ENCODE measurements around the gene PINK1.

Gene PINK1

DNA sequence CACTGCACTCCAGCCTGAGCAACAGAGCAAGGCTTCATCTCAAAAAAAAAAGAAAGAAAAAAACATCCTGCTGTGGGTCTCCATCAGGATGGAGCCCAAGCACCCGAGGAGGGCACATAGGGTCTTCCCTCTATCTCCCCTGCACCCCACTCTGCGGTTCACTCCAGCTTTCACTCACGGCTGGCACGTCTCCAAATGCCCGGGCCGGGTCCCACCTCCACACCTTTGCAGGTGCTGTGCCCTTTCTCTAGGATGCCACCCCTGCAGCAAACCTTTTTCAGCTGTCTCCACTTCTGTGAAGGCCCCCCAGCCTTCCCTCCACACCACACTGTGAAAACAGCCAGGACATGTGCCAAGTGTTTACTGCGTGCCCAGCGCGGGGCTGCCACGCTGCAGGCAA lies 50.4 kb downstream of the PINK1 start:
- TF ChIP-seq FOXP2 (optimal IDR thresholded peaks at IDR 0.05; ENCODE audit: control extremely low read depth, extremely low read length, insufficient read depth) (no peak), EZH2 (IDR thresholded peaks at IDR 0.05) (no peak), POLR2AphosphoS5 (IDR thresholded peaks at IDR 0.05; ENCODE audit: borderline replicate concordance, low read depth, low read length) (no peak)
- Histone ChIP-seq H3K4me3 (no peak overlapping the region), H3K36me3 (ENCODE audit: insufficient read depth, low read length) (no peaks in the 10 kb centered on the region), H3K9me3 (ENCODE audit: low read depth, low read length) (no peaks in the 10 kb centered on the region), H3K27ac (no peak overlapping the region), H3K9ac (ENCODE audit: insufficient read length) (no peak overlapping the region)
- DNase-seq (ENCODE audit: low read depth, low spot score) = no peak

DNA sequence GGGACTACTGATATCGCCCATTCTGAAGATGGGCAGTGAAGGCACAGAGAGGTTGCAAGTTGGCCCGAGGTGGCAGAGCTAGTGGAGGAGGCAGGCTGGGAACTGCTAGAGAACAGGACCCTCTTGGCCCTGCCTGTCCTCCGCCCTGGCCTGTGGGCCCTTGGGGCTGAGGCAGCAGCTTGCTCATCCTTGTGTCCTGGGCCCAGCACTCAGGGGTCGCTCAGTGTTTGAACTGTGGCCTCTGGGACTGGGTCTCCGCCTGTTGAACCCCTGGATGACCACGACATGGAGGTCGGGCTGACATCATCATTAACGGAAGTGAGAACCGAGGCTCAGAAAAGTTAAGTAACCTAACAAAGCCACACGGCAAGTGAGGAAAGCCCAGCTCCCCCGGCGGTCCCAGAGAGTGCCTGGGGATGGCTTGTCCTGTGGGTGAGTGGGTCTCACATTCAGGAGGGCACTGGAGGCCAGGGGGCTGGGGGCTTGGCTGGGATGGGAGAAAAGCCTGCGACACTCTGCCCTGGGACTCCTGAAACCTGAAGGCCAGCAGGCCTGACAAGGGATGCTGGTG lies 50.9 kb downstream of the PINK1 start:
- no peak overlapping the region for H3K27ac ChIP-seq
- no peak overlapping the region for H3K9ac ChIP-seq (ENCODE audit: insufficient read length)
- TF ChIP-seq FOXP2 (optimal IDR thresholded peaks at IDR 0.05; ENCODE audit: control extremely low read depth, extremely low read length, insufficient read depth) = no peak
- no peak for TF ChIP-seq EZH2 (IDR thresholded peaks at IDR 0.05)
- no peak for TF ChIP-seq POLR2AphosphoS5 (IDR thresholded peaks at IDR 0.05; ENCODE audit: borderline replicate concordance, low read depth, low read length)
- no peaks in the 10 kb centered on the region for H3K9me3 ChIP-seq (ENCODE audit: low read depth, low read length)
- no peaks in the 10 kb centered on the region for H3K36me3 ChIP-seq (ENCODE audit: insufficient read depth, low read length)
- no peak overlapping the region for H3K4me3 ChIP-seq
- DNase-seq (ENCODE audit: low read depth, low spot score) = no peak

DNA sequence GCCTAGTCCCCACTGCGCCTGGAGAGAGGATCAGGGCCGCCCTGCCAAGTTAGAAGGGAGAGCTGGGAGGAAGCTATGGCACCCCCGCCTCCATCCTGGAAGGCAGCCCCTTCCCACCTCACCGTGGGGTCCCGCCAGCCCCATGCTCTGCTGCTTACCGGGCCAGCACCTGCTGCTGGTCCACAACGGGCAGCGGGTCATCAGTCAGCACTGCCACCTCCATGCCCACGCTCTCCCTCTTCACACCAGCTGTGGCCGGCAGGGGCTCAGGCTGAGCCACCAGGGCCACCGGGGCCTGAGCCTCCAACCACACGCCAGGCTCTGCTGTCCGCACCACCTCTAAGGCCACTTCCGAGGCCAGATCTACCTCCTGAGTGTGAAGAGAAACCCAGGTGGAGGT lies 51.4 kb downstream of the PINK1 start:
- Histone ChIP-seq H3K9me3 (ENCODE audit: low read depth, low read length) (no peaks in the 10 kb centered on the region), H3K9ac (ENCODE audit: insufficient read length) (no peak overlapping the region), H3K36me3 (ENCODE audit: insufficient read depth, low read length) (no peaks in the 10 kb centered on the region), H3K27ac (no peak overlapping the region), H3K4me3 (no peak overlapping the region)
- no peak for TF ChIP-seq POLR2AphosphoS5 (IDR thresholded peaks at IDR 0.05; ENCODE audit: borderline replicate concordance, low read depth, low read length)
- TF ChIP-seq EZH2 (IDR thresholded peaks at IDR 0.05) = no peak
- no peak for TF ChIP-seq FOXP2 (optimal IDR thresholded peaks at IDR 0.05; ENCODE audit: control extremely low read depth, extremely low read length, insufficient read depth)
- DNase-seq (ENCODE audit: low read depth, low spot score) = no peak

DNA sequence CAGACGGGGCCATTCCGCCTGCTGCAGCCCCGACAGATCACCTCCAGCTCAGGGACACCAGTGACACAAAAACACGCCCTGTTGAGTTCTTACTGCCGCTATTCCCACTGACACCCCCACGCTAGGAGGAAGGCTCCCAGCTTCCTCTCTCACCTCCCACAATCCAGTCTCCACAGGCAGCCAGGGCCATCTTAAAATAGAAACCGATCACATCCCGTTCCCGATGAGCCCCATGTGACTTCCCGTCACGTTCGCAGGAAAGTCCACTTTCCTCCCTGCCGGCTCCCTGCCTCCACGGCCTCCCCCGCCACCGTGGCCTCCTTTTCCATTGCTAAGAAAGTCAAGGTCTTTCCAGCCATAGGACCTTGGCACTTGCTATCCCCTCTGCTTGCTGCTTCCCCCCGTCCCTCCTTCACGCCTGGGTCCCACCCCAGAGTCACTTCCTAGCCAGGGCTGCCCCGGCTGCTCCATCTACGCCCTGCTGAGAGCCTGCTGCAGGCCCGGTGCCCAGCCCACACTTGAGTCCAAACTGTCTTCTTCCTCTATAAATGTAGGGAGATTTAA lies 51.9 kb downstream of the PINK1 start:
- no peak for DNase-seq (ENCODE audit: low read depth, low spot score)
- no peaks in the 10 kb centered on the region for H3K9me3 ChIP-seq (ENCODE audit: low read depth, low read length)
- no peak overlapping the region for H3K9ac ChIP-seq (ENCODE audit: insufficient read length)
- no peak for TF ChIP-seq POLR2AphosphoS5 (IDR thresholded peaks at IDR 0.05; ENCODE audit: borderline replicate concordance, low read depth, low read length)
- no peak for TF ChIP-seq FOXP2 (optimal IDR thresholded peaks at IDR 0.05; ENCODE audit: control extremely low read depth, extremely low read length, insufficient read depth)
- no peak for TF ChIP-seq EZH2 (IDR thresholded peaks at IDR 0.05)
- H3K27ac ChIP-seq = no peak overlapping the region
- H3K36me3 ChIP-seq (ENCODE audit: insufficient read depth, low read length) = no peaks in the 10 kb centered on the region
- no peak overlapping the region for H3K4me3 ChIP-seq

DNA sequence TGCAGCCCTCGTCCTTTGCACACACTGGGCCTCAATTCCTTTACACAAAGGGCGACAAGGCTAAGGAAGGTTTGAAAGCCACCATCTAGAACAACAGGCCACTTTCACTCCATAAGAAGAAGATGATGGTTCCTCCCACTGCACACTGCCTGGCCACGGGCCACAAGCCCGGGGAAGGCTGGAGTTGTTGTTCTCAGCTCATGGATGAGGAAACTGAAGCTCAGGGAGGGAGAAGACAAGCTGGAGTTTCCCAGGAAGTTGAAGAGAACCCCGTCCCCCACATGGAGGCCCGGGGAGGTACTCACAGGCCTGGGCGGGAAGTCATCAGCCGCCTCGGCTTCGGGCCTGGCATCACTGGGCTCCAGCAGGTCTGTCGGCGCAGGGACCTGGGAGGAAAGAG lies 52.5 kb downstream of the PINK1 start:
- no peaks in the 10 kb centered on the region for H3K36me3 ChIP-seq (ENCODE audit: insufficient read depth, low read length)
- H3K9me3 ChIP-seq (ENCODE audit: low read depth, low read length) = no peaks in the 10 kb centered on the region
- no peak overlapping the region for H3K9ac ChIP-seq (ENCODE audit: insufficient read length)
- H3K4me3 ChIP-seq = no peak overlapping the region
- no peak for DNase-seq (ENCODE audit: low read depth, low spot score)
- H3K27ac ChIP-seq = no peak overlapping the region
- TF ChIP-seq FOXP2 (optimal IDR thresholded peaks at IDR 0.05; ENCODE audit: control extremely low read depth, extremely low read length, insufficient read depth) (no peak), EZH2 (IDR thresholded peaks at IDR 0.05) (no peak), POLR2AphosphoS5 (IDR thresholded peaks at IDR 0.05; ENCODE audit: borderline replicate concordance, low read depth, low read length) (no peak)

DNA sequence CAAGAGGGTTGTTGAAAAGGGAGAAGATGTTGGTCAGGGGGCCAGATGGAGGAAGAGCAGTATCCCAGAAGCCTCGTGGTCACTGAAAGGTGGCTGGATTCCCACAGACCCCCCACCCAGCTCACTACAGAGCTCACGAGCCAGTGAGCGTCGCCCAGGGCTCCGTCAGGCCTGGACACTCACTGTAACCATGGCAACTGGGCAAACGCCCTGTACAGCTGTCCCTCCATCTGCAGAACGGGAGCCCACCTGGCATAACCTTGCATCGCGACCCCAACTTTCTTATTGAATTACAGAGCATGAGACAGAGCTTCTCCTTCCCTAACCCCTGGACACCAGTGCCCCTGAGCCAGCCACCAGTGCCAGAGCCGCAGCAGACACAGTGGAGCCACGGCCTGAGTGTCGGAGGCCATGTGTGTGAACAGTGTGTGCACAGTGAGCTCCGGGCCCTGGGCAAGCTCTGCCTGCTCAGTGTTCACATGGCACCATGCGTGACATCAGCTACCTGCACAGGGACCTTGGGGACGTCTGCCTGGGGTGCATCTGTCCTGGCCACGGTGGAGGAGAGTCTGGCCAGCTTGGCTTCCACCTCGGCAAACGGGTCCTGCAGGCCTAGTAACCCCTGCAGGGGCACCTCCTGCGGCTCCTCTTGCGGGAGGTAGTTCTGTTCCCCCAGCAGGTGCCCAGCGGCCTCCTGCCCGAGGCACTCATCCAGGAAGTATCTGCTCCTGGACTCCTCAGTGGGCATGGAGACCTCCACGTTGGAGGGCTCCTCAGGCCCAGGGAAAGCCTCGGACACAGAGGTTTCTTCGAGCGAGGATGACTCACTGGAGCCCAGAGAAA lies 53.8 kb downstream of the PINK1 start:
- H3K4me3 ChIP-seq = no peak overlapping the region
- H3K36me3 ChIP-seq (ENCODE audit: insufficient read depth, low read length) = no peaks in the 10 kb centered on the region
- no peak for DNase-seq (ENCODE audit: low read depth, low spot score)
- H3K9me3 ChIP-seq (ENCODE audit: low read depth, low read length) = no peaks in the 10 kb centered on the region
- H3K27ac ChIP-seq = no peak overlapping the region
- TF ChIP-seq FOXP2 (optimal IDR thresholded peaks at IDR 0.05; ENCODE audit: control extremely low read depth, extremely low read length, insufficient read depth) (no peak), POLR2AphosphoS5 (IDR thresholded peaks at IDR 0.05; ENCODE audit: borderline replicate concordance, low read depth, low read length) (no peak), EZH2 (IDR thresholded peaks at IDR 0.05) (no peak)
- no peak overlapping the region for H3K9ac ChIP-seq (ENCODE audit: insufficient read length)

DNA sequence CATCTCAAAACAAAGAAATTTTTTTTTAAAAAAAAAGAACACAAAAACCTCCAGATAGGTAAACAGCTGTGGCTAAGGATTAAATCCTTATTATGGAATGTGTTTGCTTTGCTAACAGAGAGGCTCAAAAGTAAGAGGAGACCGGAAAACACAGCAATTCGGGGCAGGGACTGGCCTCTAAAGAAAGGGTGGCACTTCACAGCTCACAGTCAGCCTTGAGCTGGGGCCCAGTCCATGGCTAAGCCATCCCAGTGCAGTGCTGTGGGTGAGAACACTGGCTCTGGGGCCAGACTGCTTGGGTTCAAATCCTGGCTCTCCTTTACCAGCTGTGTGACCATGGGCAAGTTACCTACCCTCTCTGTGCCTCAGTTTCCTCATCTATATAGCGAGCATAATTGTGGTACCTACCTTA lies 56.4 kb downstream of the PINK1 start:
- no peak for TF ChIP-seq FOXP2 (optimal IDR thresholded peaks at IDR 0.05; ENCODE audit: control extremely low read depth, extremely low read length, insufficient read depth)
- DNase-seq (ENCODE audit: low read depth, low spot score) = no peak
- no peak overlapping the region for H3K27ac ChIP-seq
- no peaks in the 10 kb centered on the region for H3K36me3 ChIP-seq (ENCODE audit: insufficient read depth, low read length)
- H3K9me3 ChIP-seq (ENCODE audit: low read depth, low read length) = no peaks in the 10 kb centered on the region
- no peak overlapping the region for H3K9ac ChIP-seq (ENCODE audit: insufficient read length)
- H3K4me3 ChIP-seq = no peak overlapping the region

DNA sequence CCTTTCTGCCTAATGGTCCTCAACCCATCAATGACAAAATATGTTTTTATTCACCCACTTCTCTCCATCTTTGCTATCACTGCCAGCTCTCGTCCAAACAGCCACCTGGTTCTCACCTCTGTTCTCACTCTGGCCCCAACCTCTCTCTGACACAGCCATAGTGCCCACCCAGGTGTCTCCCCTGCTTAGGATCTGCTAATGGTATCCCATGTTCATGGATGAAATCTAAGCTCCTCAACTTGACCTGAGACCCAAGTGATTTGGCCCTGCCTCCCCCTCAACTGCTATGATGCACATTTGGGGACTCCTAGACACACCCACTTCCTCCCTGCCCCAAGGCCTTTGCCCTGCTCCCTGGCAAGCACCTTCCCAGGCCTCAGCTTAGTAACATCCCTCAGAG lies 58.6 kb downstream of the PINK1 start:
- no peak for DNase-seq (ENCODE audit: low read depth, low spot score)
- Histone ChIP-seq H3K4me3 (no peak overlapping the region), H3K27ac (no peak overlapping the region), H3K9me3 (ENCODE audit: low read depth, low read length) (no peaks in the 10 kb centered on the region), H3K9ac (ENCODE audit: insufficient read length) (no peak overlapping the region), H3K36me3 (ENCODE audit: insufficient read depth, low read length) (no peaks in the 10 kb centered on the region)
- TF ChIP-seq POLR2AphosphoS5 (IDR thresholded peaks at IDR 0.05; ENCODE audit: borderline replicate concordance, low read depth, low read length) (no peak), FOXP2 (optimal IDR thresholded peaks at IDR 0.05; ENCODE audit: control extremely low read depth, extremely low read length, insufficient read depth) (no peak)
